Activated T-helper 1 cell treated with anti-CD3 and anti-CD28 coated beads, Interleukin-2, amount 50 U/mL, for 16 hours (primary cell): Measurements from ENCODE around the gene TAMM41.
"Not testable (repeated sequence)": the region's sequence is repeated elsewhere in the genome, so short reads cannot be mapped to it uniquely, and the experiment has no call there.

ENCODE experiments used
- DNase-seq, 2 donors: peaks; one replicate each; pipeline ENCODE4 v3.0.0-alpha.2; 2020; ENCODE audit warnings: low read depth in 1 of 2, low spot score in 1 of 2

Gene TAMM41, protein sequence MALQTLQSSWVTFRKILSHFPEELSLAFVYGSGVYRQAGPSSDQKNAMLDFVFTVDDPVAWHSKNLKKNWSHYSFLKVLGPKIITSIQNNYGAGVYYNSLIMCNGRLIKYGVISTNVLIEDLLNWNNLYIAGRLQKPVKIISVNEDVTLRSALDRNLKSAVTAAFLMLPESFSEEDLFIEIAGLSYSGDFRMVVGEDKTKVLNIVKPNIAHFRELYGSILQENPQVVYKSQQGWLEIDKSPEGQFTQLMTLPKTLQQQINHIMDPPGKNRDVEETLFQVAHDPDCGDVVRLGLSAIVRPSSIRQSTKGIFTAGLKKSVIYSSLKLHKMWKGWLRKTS

GRCh38 chr3:11846281-11847266, at the start of gene TAMM41:
TAMM41 (minus strand) TSS chr3:11846885; CDS start chr3:11846636, 249 bp downstream.
- peak; percentile 80 to 81 for DNase-seq

DNA sequence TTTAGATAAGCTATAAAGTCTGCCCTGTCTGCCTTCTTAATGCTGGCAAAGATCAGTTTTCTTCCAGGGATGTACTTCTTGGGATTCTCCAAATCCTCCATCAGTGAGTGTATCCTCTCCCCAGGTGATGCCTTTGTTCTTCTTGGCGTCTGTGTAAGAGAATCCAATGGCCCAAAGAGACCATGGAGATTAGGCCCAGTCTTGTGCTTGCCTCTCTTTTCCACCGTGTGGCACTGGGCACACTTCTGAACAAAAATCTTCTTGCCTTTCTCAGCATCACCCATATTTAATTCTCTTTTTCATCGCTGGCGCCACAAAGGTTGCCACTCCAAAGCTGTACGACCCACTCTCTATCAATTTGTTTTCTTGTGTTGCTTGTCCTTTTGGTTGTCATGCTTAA, 32.2 kb upstream of the TAMM41 start:
- no peak for DNase-seq

DNA sequence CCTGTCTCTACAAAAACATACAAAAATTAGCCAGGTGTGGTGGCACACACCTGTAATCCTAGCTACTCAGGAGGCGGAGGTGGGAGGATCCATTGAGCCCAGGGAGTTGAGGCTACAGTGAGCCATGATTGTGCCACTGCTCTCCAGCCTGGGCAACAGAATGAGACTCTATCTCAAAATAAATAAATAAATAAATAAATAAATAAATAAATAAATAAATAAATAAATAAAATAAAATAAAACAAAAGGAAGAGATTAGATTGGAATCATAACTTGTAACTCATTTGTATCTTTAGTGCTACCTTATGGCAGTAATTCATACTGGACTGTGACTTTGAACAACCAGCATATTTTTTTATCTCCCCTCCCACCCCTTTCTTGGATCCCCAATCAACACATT, 28.0 kb upstream of the TAMM41 start:
- not testable (repeated sequence) for DNase-seq

DNA sequence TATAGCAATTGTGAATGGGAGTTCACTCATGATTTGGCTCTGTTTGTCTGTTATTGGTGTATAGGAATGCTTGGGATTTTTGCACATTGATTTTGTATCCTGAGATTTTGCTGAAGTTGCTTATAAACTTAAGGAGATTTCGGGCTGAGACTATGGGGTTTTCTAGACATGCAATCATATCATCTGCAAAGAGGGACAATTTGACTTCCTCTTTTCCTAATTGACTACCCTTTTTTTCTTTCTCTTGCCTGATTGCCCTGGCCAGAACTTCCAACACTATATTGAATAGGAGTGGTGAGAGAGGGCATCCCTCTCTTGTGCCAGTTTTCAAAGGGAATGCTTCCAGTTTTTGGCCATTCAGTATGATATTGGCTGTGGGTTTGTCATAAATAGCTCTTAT, 17.1 kb upstream of the TAMM41 start:
- DNase-seq: not testable (repeated sequence)

DNA sequence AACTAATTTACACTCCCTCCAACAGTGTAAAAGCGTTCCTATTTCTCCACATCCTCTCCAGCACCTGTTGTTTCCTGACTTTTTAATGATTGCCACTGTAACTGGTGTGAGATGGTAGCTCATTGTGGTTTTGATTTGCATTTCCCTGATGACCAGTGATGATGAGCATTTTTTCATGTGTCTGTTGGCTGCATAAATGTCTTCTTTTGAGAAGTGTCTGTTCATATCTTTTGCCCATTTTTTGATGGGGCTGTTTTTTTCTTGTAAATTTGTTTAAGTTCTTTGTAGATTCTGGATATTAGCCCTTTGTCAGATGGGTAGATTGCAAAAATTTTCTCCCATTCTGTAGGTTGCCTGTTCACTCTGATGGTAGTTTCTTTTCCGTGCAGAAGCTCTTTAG, 15.9 kb upstream of the TAMM41 start:
- not testable (repeated sequence) for DNase-seq

GRCh38 chr3:11862145-11862544, 15.5 kb upstream of the TAMM41 start:
- not testable (repeated sequence) for DNase-seq

DNA sequence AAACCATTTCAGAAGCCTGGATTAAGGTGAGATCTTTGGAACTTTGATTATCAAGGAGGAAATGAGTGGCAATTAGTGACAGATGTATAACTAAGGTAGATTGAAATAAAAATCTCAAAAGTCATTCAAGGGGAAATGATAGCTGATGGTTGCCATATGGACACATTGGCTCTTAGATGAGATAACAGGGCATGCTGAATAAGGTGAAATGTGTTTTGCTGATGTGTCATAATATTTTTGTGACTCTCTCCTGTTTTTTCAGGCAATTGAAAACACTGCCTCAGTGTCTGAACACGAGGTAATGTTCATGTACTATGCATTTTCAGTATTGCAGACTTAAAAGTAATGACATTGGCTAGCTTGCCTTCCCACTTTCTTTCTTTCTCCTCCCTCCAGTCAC, 13.5 kb upstream of the TAMM41 start:
- DNase-seq: not testable (repeated sequence)

DNA sequence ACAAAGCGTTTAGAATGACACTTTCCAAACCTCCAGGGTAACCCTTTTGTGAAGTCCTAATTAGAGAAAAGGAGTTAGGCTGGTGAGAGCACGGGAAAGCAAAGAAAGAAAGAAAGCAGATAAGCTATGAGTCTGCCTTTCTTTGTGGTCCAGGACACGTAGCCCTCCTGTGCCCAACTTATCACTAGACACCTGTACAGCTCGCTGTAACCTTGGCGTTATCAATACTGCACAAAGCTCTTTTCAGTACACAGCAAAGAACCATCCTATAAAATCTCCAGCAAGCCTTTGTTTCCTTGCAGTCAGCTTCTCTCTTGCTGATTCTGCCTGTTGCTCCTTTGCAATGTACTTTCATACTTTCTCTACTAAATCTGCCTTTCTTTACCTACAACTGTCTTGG, 6.8 kb upstream of the TAMM41 start:
- DNase-seq: no peak

- no peak for DNase-seq
These were observed 3.3 kb upstream of the TAMM41 start for GRCh38 chr3:11850003-11850402.

- no peak for DNase-seq
These were observed 922 bp upstream of the TAMM41 start for GRCh38 chr3:11847607-11848006.

- no peak for DNase-seq
These were observed 1.0 kb downstream of the TAMM41 start for GRCh38 chr3:11845651-11846050.

- DNase-seq: no peak
These were observed 1.8 kb downstream of the TAMM41 start for GRCh38 chr3:11844891-11845290.

- DNase-seq: no peak
These were observed 11.6 kb downstream of the TAMM41 start for GRCh38 chr3:11835028-11835639.

DNA sequence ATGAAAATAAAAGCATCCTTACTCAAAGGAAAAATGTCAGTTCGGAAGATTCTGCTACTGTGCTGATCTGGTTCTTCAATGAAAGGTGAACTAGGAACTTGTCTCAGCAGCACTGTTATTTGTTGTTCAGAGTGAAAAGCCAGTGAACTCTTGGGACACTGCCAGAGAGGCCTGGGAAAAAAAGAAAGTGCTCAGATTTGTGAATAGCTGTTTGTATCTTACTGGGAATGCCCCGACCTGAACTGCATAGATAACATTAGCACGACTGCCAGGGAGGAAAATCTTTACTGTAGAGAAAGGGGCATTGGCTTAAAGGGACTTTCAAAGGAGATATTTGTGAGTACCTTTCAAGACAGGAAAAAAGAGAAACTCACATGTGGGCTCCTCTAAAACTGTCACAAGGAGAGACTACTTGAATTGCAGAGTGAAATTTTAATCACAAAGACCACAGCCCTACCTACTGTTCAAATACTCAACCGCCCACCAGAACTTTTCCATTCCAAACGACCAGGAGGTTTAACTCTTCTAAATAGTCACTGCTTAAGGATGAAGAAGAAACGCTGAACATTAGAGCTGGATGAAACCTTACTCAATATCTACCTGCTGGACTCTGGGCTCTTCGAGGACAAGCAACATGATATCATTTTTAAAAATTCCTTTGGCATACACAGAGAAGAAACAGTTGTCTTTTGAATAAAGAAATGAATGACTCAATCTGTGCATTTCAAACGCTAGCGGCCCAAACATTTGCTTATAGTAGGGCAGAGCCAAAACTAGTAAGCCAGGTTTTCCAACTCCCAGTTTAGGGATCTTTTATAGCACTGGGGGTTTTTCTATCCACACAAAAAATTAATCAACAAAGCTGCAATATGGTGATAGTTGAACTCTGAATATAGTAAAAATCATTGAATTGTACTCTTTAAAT, 13.4 kb downstream of the TAMM41 start:
- no peak for DNase-seq

GRCh38 chr3:11829416-11829815, 17.3 kb downstream of the TAMM41 start:
- DNase-seq: no peak

GRCh38 chr3:11826628-11827265, 19.9 kb downstream of the TAMM41 start:
- no peak for DNase-seq

- no peak for DNase-seq
These were observed 21.4 kb downstream of the TAMM41 start for GRCh38 chr3:11825301-11825700.

DNA sequence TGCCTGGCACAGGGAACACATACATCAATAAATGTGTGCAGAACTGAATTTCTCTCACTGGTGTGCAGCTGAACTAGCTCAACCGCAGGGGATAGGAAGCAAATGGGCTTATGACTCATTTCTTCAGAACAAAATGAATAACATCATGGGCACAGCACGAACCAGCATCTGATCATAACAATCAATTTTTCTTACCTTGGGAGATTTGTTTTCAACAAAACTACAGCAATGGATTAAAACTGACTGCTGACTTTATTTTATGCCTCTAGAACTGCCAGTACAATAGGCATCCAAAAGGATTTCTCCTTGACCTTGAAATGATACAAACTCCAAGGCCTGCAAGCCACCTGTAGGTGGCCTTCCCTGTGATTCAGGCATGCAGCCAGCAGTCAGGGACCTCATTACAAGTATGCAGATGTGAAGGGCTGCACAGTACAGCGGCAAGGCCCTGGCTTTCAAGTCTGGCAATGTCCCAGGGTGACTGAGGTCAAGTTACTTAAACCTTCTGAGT, 26.1 kb downstream of the TAMM41 start:
- no peak for DNase-seq

DNA sequence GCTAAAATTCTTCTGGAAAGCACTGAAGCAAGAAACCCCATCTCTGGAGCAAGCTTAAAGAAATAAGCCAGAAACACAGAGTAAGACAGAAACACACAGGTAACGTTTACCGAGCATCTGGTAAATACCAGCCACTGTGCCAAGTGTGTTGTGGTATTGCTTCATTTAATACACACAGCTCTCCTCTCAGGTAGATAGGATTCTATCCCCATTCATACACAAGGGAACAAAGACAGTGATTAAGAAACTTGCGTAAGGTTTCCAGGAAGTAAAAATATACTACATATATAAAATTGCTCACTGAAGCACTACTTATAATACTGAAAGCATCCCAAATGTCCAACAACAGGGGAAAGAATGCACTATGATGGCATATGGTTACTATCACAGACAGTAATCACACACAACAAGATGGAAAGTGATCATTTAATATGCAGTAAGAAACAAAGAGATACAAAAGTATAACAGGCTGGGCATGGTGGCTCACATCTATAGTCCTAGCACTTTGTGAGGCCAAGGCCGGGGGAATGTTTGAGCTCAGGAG, 27.5 kb downstream of the TAMM41 start:
- no peak for DNase-seq

DNA sequence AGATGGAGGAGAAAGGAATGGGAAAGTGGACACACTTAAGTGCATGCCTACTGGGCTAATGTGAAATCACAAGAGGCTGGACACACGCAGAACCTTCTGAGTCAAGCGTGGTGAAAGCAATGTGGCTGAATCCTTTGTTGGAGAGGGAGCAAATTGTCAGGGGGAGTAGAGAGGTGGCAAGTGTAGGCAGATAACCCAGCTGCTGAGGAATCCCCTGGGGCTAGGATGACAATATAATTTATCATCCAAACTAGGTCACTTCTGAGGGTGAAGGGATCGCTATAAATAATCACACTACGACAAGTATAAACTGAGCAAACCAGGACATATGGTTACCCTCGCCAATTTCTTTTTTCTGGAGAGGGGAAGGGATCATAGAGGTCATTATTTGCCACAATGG, 28.7 kb downstream of the TAMM41 start:
- no peak for DNase-seq
